Measurements from ENCODE around the gene PTPRJ. TPM values are rescaled to one million over a fixed set of nuclear protein-coding genes. Genes with fewer than 3 reads are reported as not detected.

PTPRJ gene
- total and polyA plus RNA-seq, 10 donors: 6.4 to 135 (median 74.6) TPM

DNA sequence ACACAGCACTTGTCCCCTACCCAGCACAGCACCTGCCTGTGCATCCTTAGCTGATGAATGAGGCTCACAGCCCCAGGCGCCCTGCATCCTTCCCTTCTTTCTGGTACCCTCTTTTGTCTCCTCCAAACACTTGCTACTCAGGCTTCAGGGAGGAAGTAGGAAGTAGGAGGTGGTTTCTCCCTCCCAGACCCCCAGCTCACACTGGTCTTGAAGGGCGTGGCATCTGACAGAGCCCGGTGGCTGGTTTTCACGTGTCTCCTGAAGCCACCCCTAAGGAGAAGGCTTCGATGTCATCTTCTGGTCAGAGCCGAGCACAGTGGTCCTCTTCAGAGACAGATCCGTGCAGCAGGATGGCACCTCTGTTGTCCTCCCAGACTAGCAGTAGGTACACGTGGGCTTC, 109.8 kb downstream of the PTPRJ start:
- TF ChIP-seq POLR2A (IDR thresholded peaks at IDR 0.05): no peak
- TF ChIP-seq, protein P1, sequence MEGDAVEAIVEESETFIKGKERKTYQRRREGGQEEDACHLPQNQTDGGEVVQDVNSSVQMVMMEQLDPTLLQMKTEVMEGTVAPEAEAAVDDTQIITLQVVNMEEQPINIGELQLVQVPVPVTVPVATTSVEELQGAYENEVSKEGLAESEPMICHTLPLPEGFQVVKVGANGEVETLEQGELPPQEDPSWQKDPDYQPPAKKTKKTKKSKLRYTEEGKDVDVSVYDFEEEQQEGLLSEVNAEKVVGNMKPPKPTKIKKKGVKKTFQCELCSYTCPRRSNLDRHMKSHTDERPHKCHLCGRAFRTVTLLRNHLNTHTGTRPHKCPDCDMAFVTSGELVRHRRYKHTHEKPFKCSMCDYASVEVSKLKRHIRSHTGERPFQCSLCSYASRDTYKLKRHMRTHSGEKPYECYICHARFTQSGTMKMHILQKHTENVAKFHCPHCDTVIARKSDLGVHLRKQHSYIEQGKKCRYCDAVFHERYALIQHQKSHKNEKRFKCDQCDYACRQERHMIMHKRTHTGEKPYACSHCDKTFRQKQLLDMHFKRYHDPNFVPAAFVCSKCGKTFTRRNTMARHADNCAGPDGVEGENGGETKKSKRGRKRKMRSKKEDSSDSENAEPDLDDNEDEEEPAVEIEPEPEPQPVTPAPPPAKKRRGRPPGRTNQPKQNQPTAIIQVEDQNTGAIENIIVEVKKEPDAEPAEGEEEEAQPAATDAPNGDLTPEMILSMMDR (IDR thresholded peaks at IDR 0.05 in 8 of 11, conservative IDR thresholded peaks at IDR 0.05 in 3 of 11): no peak
- no peak for TF ChIP-seq POLR2AphosphoS5 (IDR thresholded peaks at IDR 0.05)
- peaks cover 9 to 97% (median 55%) of the 10 kb centered on the region in 6 donors for H3K4me1 ChIP-seq
- DNase-seq: no peak
- no peak overlapping the region for H3K4me3 ChIP-seq
- WGBS, 5 donors: 54 to 75% (median 70%) methylated on average over 8 of the region's 8 CpGs
- H3K9me3 ChIP-seq: no peaks in the 10 kb centered on the region
- H3K27me3 ChIP-seq (replicated peaks in 1 of 7): no peaks in the 10 kb centered on the region
- no peak overlapping the region for H3K27ac ChIP-seq
- H3K36me3 ChIP-seq: peaks cover 0 to 12% (median 0%) of the 10 kb centered on the region in 6 donors
- intact Hi-C loops (cut with DNase I; ENCODE audit: low total_unique reads): no loop called here

DNA sequence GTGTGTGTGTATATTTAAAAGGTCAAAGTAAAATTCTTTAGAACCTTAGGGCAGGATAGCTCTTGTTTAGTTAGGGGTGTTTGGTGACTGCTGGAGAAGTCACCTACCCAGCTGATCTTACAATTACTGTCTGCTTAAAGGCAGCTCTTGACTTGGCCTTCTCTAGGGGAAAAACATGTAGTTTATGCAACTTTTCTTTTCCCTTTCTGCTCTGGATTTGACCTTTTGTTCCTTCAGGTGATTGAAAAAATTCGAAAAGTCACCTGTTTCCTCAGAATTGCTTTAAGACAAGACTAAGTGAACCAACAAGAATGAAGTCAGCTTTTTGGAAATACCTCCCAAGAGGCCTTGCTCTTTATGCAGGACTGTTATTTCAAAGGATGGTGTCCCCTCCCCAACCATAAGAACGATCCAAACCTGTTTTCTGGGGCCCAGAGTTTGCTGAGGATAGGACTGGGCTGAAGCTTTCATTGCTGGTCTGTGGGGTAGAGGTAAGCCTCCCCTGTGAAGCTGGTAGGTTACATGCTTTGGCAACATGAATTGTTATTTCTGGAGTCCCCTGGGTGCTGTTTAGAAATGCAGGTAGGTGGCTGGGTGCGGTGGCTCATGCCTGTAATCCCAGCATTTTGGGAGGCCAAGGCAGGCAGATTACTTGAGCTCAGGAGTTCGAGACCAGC, 111.2 kb downstream of the PTPRJ start:
- TF ChIP-seq, protein P1 (IDR thresholded peaks at IDR 0.05 in 8 of 11, conservative IDR thresholded peaks at IDR 0.05 in 3 of 11): no peak
- no peak for TF ChIP-seq POLR2A (IDR thresholded peaks at IDR 0.05)
- no peak for TF ChIP-seq POLR2AphosphoS5 (IDR thresholded peaks at IDR 0.05)
- Histone ChIP-seq H3K4me1 (peaks cover 17 to 99% (median 65%) of the 10 kb centered on the region in 6 donors), H3K4me3 (no peak overlapping the region), H3K9me3 (no peaks in the 10 kb centered on the region), H3K27ac (no peak overlapping the region), H3K27me3 (replicated peaks in 1 of 7) (no peaks in the 10 kb centered on the region), H3K36me3 (peaks cover 0 to 12% (median 0%) of the 10 kb centered on the region in 6 donors)
- intact Hi-C loops (cut with DNase I; ENCODE audit: low total_unique reads): no loop called here
- WGBS, 5 donors: 79 to 95% (median 83%) methylated on average over 4 of the region's 4 CpGs
- no peak for DNase-seq

DNA sequence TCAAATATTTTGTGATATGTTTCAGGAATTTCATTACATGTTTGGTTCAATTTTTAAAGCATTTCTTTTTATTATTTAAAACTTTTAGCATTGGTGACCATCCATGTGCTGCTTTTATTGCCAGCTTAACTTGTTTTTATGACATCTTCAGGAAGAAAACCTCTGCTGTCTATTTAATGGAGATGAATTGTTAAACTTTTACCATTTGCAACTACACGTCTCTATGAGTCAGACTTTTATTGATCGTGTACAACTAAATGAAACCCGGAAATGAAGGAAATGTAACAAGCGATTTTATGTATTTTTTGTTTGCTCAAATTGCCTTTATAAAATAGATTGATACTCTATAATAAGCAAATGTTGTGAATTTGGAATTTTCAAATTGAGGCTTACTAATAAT, 113.0 kb downstream of the PTPRJ start:
- no peak overlapping the region for H3K4me3 ChIP-seq
- no peak for TF ChIP-seq POLR2AphosphoS5 (IDR thresholded peaks at IDR 0.05)
- no peak for TF ChIP-seq POLR2A (IDR thresholded peaks at IDR 0.05)
- TF ChIP-seq, protein P1 (IDR thresholded peaks at IDR 0.05 in 8 of 11, conservative IDR thresholded peaks at IDR 0.05 in 3 of 11): no peak
- H3K36me3 ChIP-seq: peaks cover 0 to 12% (median 0%) of the 10 kb centered on the region in 6 donors
- peaks cover 17 to 99% (median 62%) of the 10 kb centered on the region in 6 donors for H3K4me1 ChIP-seq
- H3K27ac ChIP-seq: no peak overlapping the region
- DNase-seq: no peak
- no peaks in the 10 kb centered on the region for H3K9me3 ChIP-seq
- WGBS, 5 donors: 68 to 86% (median 73%) methylated on average over 4 of the region's 4 CpGs
- intact Hi-C loops (cut with DNase I; ENCODE audit: low total_unique reads): no loop called here
- H3K27me3 ChIP-seq (replicated peaks in 1 of 7): no peaks in the 10 kb centered on the region

DNA sequence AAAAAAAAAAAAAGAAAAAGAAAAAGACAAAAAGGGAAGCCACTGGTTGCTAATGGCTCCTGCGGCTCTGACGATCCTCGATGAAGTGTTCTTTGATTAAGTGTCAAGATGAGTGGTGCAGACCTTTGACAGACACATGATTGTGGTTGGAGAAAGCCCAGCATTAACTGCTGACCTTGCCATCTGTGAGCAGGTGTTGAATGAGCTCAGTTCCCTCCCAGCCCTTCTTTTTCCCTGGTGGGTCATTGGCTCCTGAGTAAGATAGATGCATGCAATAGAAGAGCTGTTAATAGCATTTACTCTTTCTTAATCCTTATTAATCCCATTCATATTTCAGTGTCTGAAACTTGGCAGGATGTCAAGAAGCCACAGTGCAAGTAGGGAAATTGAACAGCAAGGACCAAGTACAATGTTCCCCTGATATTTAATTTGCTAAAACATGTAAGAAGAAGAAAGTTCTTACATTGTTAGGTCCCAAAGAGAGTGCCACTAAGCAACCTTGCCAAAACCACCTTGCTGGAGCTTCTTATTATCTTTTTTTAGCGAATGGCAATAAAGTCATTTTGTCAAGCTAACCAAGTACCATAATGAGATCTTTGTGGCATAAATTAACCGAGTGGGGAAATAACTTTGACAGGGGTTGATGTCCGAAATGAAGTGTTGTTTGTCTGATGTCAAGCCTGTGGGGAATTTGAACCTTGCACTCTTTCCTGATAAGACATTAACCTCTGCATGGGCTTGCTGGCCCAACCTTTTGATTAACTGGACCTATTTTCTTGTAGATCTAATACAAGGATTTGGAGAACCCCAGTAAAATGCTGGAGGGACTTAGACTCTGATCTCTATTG, 113.7 kb downstream of the PTPRJ start:
- Histone ChIP-seq H3K27ac (no peak overlapping the region), H3K9me3 (no peaks in the 10 kb centered on the region), H3K36me3 (peaks cover 0 to 12% (median 0%) of the 10 kb centered on the region in 6 donors), H3K4me1 (peaks cover 17 to 97% (median 59%) of the 10 kb centered on the region in 6 donors), H3K4me3 (no peak overlapping the region), H3K27me3 (replicated peaks in 1 of 7) (no peaks in the 10 kb centered on the region)
- TF ChIP-seq POLR2A (IDR thresholded peaks at IDR 0.05) (no peak), POLR2AphosphoS5 (IDR thresholded peaks at IDR 0.05) (no peak)
- TF ChIP-seq, protein P1 (IDR thresholded peaks at IDR 0.05 in 8 of 11, conservative IDR thresholded peaks at IDR 0.05 in 3 of 11): no peak
- 47 to 63% (median 50%) methylated on average over 6 of the region's 6 CpGs for WGBS, 5 donors
- no peak for DNase-seq
- intact Hi-C loops (cut with DNase I; ENCODE audit: low total_unique reads): no loop called here
